ENCODE data around the gene KRTAP5-11. TPM values are rescaled to one million over a fixed set of nuclear protein-coding genes. Genes with fewer than 3 reads are reported as not detected.
A peak's percentile ranks its signal among the peaks of the same experiment; 100 is the strongest.
"Not testable (repeated sequence)": the region's sequence is repeated elsewhere in the genome, so short reads cannot be mapped to it uniquely, and the experiment has no call there.

Gene KRTAP5-11
- polyA plus RNA-seq, 1 donor (not counting 4 experiments of a cell fraction or from before 2014, with no cell fraction given) = not detected

DNA sequence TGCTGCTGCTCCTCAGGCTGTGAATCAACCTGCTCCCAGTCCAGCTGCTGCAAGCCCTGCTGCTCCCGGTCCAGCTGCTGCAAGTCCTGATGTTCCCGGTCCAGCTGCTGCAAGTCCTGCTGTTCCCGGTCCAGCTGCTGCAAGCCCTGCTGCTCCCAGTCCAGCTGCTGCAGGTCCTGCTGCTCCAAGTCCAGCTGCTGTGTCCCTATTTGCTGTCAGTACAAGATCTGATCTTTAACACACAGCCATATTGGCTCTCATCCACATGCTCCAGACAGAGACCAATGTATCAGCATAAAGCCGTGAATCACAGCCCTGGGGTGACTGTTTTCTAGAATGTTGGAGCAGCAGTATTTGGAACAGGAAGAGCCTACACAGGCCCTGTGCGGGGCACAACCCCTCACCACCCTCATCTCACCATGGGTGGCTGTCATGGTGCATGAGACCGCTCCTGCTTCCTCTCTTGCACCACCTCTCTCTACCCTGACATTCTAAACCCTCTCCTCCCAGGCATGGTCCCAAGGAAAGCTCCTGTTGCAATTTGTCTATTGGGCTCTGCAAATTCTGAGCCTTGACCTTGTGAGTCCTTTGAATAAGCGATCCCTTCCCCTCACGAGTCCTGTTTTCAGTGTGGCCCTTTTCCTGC lies 13.8 kb downstream of the KRTAP5-11 start:
- no peaks in the 10 kb centered on the region for H3K9me1 ChIP-seq (ENCODE audit: control insufficient read depth, extremely low read depth, insufficient read depth, low read length)
- TF ChIP-seq, protein P1, sequence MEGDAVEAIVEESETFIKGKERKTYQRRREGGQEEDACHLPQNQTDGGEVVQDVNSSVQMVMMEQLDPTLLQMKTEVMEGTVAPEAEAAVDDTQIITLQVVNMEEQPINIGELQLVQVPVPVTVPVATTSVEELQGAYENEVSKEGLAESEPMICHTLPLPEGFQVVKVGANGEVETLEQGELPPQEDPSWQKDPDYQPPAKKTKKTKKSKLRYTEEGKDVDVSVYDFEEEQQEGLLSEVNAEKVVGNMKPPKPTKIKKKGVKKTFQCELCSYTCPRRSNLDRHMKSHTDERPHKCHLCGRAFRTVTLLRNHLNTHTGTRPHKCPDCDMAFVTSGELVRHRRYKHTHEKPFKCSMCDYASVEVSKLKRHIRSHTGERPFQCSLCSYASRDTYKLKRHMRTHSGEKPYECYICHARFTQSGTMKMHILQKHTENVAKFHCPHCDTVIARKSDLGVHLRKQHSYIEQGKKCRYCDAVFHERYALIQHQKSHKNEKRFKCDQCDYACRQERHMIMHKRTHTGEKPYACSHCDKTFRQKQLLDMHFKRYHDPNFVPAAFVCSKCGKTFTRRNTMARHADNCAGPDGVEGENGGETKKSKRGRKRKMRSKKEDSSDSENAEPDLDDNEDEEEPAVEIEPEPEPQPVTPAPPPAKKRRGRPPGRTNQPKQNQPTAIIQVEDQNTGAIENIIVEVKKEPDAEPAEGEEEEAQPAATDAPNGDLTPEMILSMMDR (optimal IDR thresholded peaks at IDR 0.05 in 1 of 3, IDR thresholded peaks at IDR 0.05 in 1 of 3, conservative IDR thresholded peaks at IDR 0.05 in 1 of 3; ENCODE audit: extremely low read depth in 1 of 3, insufficient read depth in 2 of 3, low read length in 3 of 3) = no peak
- no peak for TF ChIP-seq EZH2 (IDR thresholded peaks at IDR 0.05; ENCODE audit: low read length)
- dilution Hi-C loops (cut with MboI; ENCODE audit: extremely low pct_ligation_motif_present, low sequenced_read_pairs) = no loop called here
- no peaks in the 10 kb centered on the region for H3K9me3 ChIP-seq (ENCODE audit: control insufficient read depth, low read depth, low read length)
- peak; percentile 20 for FAIRE-seq
- H3K27me3 ChIP-seq (ENCODE audit: control insufficient read depth, extremely low read depth, insufficient read depth, low read length) = no peaks in the 10 kb centered on the region
- no peaks in the 10 kb centered on the region for H3K79me2 ChIP-seq (ENCODE audit: control insufficient read depth, insufficient read depth, low read length)
- H3K4me1 ChIP-seq (ENCODE audit: control insufficient read depth, extremely low read depth, insufficient read depth, low read length) = no peaks in the 10 kb centered on the region
- no peak overlapping the region for H2AFZ ChIP-seq (ENCODE audit: control insufficient read depth, low read length)
- H4K20me1 ChIP-seq (ENCODE audit: control insufficient read depth, extremely low read depth, insufficient read depth, low read length) = no peaks in the 10 kb centered on the region
- H3K27ac ChIP-seq (ENCODE audit: control insufficient read depth, insufficient read depth, low read length) = no peak overlapping the region
- no peak overlapping the region for H3K4me3 ChIP-seq (ENCODE audit: control insufficient read depth in 2 of 3, extremely low read depth in 1 of 3, insufficient read depth in 2 of 3, low read depth in 1 of 3, low read length in 3 of 3)
- H3K36me3 ChIP-seq (ENCODE audit: control insufficient read depth in 2 of 2, extremely low read depth in 1 of 2, insufficient read depth in 2 of 2, low read length in 2 of 2) = no peaks in the 10 kb centered on the region
- H3K9ac ChIP-seq (ENCODE audit: control insufficient read depth, extremely low read depth, insufficient read depth, low read length) = no peak overlapping the region
- no peak for DNase-seq (ENCODE audit: low read depth, low spot score)
- no peak overlapping the region for H3K4me2 ChIP-seq (ENCODE audit: control insufficient read depth, extremely low read depth, insufficient read depth, low read depth, low read length)

DNA sequence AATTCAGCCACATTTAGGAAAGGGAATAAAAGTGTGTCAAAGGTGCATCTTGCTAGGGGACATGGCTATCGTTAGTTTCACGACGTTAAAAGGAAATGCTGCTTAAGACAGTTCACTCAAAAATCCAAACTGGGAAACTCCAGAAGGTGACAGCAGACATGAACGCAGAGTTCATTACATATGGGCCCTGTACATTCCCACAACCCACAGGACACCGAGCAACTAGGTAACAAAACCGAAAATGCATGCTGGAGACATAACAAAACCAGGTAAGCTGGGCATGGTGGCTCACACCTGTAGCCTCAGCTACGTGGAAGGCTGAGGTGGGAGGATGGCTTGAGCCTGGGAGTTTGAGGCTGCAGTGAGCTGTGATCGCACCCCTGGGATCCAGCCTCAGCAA lies 15.0 kb downstream of the KRTAP5-11 start:
- not testable (repeated sequence) for FAIRE-seq

DNA sequence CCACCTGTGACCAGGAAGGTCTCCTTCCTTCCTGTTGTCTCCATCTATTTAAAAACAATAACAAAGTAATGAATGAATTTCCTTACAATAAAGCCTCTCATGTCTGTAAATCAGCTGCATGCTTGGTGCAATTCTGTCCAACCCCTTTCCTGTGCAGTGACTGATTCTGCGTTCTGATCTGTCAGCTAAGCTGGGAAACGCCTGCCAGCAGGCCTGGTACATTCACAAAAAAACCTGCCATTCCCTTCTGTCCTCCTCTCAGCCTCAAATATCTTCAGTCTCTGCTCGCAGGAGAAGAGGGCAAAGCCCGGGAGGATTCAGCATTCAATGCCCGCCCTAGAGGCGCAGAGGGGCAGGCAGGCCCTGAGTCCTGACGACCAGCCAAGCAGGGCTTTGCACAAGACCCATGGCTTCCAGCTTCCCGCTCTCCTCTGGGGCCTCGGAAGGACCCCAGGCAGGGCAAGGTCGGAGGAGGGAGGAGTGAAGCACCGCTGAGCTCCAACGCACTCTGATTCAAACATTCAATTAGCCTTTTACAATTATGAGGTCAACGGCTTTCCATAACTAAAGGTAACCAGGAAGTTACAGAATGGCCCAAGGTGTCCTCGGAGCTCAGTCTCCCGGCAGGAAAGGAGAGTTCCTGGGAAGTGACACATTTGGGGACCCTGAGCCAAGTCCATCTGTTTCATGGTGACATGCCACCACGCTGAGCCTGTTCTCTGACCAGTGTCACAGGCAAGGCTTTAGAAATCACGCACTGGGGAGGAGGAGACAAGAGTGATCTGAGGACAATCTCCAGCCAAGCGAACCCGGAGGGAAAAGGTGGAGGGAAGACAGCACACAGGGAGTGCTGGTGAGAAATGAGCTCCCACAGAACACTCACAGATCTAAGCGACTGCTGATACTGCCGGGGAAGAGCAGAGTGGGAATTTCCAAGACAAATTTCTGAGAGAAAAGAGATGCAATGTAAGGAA lies 15.8 kb downstream of the KRTAP5-11 start:
- H4K20me1 ChIP-seq (ENCODE audit: control insufficient read depth, extremely low read depth, insufficient read depth, low read length); H3K9me3 ChIP-seq (ENCODE audit: control insufficient read depth, low read depth, low read length); H2AFZ ChIP-seq (ENCODE audit: control insufficient read depth, low read length); FAIRE-seq; H3K4me3 ChIP-seq (ENCODE audit: control insufficient read depth in 2 of 3, extremely low read depth in 1 of 3, insufficient read depth in 2 of 3, low read depth in 1 of 3, low read length in 3 of 3); dilution Hi-C loops (cut with MboI; ENCODE audit: extremely low pct_ligation_motif_present, low sequenced_read_pairs); H3K9me1 ChIP-seq (ENCODE audit: control insufficient read depth, extremely low read depth, insufficient read depth, low read length); H3K79me2 ChIP-seq (ENCODE audit: control insufficient read depth, insufficient read depth, low read length); H3K4me1 ChIP-seq (ENCODE audit: control insufficient read depth, extremely low read depth, insufficient read depth, low read length); H3K4me2 ChIP-seq (ENCODE audit: control insufficient read depth, extremely low read depth, insufficient read depth, low read depth, low read length); DNase-seq (ENCODE audit: low read depth, low spot score); H3K9ac ChIP-seq (ENCODE audit: control insufficient read depth, extremely low read depth, insufficient read depth, low read length); H3K27ac ChIP-seq (ENCODE audit: control insufficient read depth, insufficient read depth, low read length); H3K27me3 ChIP-seq (ENCODE audit: control insufficient read depth, extremely low read depth, insufficient read depth, low read length); H3K36me3 ChIP-seq (ENCODE audit: control insufficient read depth in 2 of 2, extremely low read depth in 1 of 2, insufficient read depth in 2 of 2, low read length in 2 of 2): not testable (repeated sequence)

More for the DNA sequence above, 15.0 kb downstream of the KRTAP5-11 start:
- H2AFZ ChIP-seq (ENCODE audit: control insufficient read depth, low read length); H3K9me1 ChIP-seq (ENCODE audit: control insufficient read depth, extremely low read depth, insufficient read depth, low read length); dilution Hi-C loops (cut with MboI; ENCODE audit: extremely low pct_ligation_motif_present, low sequenced_read_pairs); H3K4me1 ChIP-seq (ENCODE audit: control insufficient read depth, extremely low read depth, insufficient read depth, low read length); H3K36me3 ChIP-seq (ENCODE audit: control insufficient read depth in 2 of 2, extremely low read depth in 1 of 2, insufficient read depth in 2 of 2, low read length in 2 of 2); H3K4me2 ChIP-seq (ENCODE audit: control insufficient read depth, extremely low read depth, insufficient read depth, low read depth, low read length); H3K27ac ChIP-seq (ENCODE audit: control insufficient read depth, insufficient read depth, low read length); H3K79me2 ChIP-seq (ENCODE audit: control insufficient read depth, insufficient read depth, low read length); H3K9ac ChIP-seq (ENCODE audit: control insufficient read depth, extremely low read depth, insufficient read depth, low read length); H3K27me3 ChIP-seq (ENCODE audit: control insufficient read depth, extremely low read depth, insufficient read depth, low read length); H3K4me3 ChIP-seq (ENCODE audit: control insufficient read depth in 2 of 3, extremely low read depth in 1 of 3, insufficient read depth in 2 of 3, low read depth in 1 of 3, low read length in 3 of 3); H3K9me3 ChIP-seq (ENCODE audit: control insufficient read depth, low read depth, low read length); DNase-seq (ENCODE audit: low read depth, low spot score); H4K20me1 ChIP-seq (ENCODE audit: control insufficient read depth, extremely low read depth, insufficient read depth, low read length): not testable (repeated sequence)
